ENCODE measurements around the gene TMEM51. TPM values are rescaled to one million over a fixed set of nuclear protein-coding genes. Genes with fewer than 3 reads are reported as not detected.

TMEM51 gene
- total and polyA plus RNA-seq, 2 of the 4 experiments (the other 2 are of a cell fraction), result 2.7 to 10.2 TPM

DNA sequence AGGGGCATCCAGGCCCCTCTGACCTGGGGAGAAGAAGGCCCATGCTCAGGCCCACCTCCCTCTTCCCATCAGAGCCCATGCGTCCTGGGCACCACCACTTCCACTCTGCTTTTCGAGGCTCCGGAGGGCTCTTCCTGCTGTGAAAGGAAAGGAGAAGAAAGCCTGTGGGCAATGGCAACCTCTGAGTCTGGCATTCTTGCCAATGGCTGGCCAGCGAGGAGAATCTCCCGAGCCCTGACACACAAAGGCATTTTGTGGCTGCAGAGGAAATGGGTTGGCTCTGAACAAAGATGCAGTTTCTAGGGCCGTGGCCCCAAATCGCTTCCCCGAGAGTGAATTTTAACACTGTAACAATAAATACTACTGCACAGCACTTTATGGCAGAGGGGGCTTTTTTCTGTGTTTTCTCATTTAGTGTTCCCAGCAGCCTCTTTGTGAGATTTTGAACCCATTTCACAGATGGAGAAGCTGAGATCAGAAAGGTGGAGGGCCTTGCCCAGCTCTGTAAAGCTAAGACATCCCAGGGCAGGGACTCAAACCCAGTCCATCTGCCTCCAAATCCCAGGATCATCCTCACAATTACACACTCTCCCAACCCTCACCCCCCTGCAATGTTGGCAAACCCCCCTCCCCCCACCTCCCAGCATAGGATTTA lies 35.7 kb upstream of the TMEM51 start:
- H4K91ac ChIP-seq (ENCODE audit: insufficient read depth, low read depth, low read length), result no peak overlapping the region
- TF ChIP-seq MAZ (IDR thresholded peaks at IDR 0.05; ENCODE audit: borderline replicate concordance, low read depth, low read length), result no peak
- TF ChIP-seq RAD21 (IDR thresholded peaks at IDR 0.05; ENCODE audit: low read length), result no peak
- no peak for TF ChIP-seq FOS (IDR thresholded peaks at IDR 0.05; ENCODE audit: low read depth, low read length)
- TF ChIP-seq, protein P1, sequence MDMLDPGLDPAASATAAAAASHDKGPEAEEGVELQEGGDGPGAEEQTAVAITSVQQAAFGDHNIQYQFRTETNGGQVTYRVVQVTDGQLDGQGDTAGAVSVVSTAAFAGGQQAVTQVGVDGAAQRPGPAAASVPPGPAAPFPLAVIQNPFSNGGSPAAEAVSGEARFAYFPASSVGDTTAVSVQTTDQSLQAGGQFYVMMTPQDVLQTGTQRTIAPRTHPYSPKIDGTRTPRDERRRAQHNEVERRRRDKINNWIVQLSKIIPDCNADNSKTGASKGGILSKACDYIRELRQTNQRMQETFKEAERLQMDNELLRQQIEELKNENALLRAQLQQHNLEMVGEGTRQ (IDR thresholded peaks at IDR 0.05; ENCODE audit: low read depth, low read length), result no peak
- TF ChIP-seq, protein P2, sequence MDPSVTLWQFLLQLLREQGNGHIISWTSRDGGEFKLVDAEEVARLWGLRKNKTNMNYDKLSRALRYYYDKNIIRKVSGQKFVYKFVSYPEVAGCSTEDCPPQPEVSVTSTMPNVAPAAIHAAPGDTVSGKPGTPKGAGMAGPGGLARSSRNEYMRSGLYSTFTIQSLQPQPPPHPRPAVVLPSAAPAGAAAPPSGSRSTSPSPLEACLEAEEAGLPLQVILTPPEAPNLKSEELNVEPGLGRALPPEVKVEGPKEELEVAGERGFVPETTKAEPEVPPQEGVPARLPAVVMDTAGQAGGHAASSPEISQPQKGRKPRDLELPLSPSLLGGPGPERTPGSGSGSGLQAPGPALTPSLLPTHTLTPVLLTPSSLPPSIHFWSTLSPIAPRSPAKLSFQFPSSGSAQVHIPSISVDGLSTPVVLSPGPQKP (IDR thresholded peaks at IDR 0.05; ENCODE audit: borderline replicate concordance, low read depth, low read length), result no peak
- TF ChIP-seq BHLHE40 (IDR thresholded peaks at IDR 0.05; ENCODE audit: low read depth, low read length), result no peak
- TF ChIP-seq, protein P3, sequence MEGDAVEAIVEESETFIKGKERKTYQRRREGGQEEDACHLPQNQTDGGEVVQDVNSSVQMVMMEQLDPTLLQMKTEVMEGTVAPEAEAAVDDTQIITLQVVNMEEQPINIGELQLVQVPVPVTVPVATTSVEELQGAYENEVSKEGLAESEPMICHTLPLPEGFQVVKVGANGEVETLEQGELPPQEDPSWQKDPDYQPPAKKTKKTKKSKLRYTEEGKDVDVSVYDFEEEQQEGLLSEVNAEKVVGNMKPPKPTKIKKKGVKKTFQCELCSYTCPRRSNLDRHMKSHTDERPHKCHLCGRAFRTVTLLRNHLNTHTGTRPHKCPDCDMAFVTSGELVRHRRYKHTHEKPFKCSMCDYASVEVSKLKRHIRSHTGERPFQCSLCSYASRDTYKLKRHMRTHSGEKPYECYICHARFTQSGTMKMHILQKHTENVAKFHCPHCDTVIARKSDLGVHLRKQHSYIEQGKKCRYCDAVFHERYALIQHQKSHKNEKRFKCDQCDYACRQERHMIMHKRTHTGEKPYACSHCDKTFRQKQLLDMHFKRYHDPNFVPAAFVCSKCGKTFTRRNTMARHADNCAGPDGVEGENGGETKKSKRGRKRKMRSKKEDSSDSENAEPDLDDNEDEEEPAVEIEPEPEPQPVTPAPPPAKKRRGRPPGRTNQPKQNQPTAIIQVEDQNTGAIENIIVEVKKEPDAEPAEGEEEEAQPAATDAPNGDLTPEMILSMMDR (conservative IDR thresholded peaks at IDR 0.05; ENCODE audit: low read depth, low read length), result no peak
- no peak for TF ChIP-seq SMC3 (IDR thresholded peaks at IDR 0.05; ENCODE audit: low read depth, low read length)
- TF ChIP-seq RCOR1 (IDR thresholded peaks at IDR 0.05; ENCODE audit: insufficient replicate concordance, low read length), result no peak
- no peak for TF ChIP-seq MXI1 (IDR thresholded peaks at IDR 0.05; ENCODE audit: borderline replicate concordance, low read depth, low read length)
- no peak for TF ChIP-seq RFX5 (IDR thresholded peaks at IDR 0.05; ENCODE audit: low read depth, low read length)
- no peak for TF ChIP-seq CHD1 (IDR thresholded peaks at IDR 0.05; ENCODE audit: low read depth, low read length)
- no peak for TF ChIP-seq CEBPB (IDR thresholded peaks at IDR 0.05; ENCODE audit: low read depth, low read length)
- no peak for TF ChIP-seq POLR2A (IDR thresholded peaks at IDR 0.05; ENCODE audit: low read depth, low read length)
- no peak for TF ChIP-seq MAFK (IDR thresholded peaks at IDR 0.05; ENCODE audit: low read depth, low read length)
- TF ChIP-seq NFE2L2 (IDR thresholded peaks at IDR 0.05; ENCODE audit: low read depth, low read length), result no peak
- POLR2A ChIA-PET (ENCODE audit: unreplicated experiment), result no interaction called here
- H2AK5ac ChIP-seq (ENCODE audit: low read depth, low read length), result no peak overlapping the region
- DNase-seq (no peak), ATAC-seq (ENCODE audit: low read depth) (no peak)
- H3K4ac ChIP-seq (ENCODE audit: low read depth, low read length), result no peak overlapping the region
- H3K14ac ChIP-seq (replicated peaks; ENCODE audit: low read depth, low read length), result no peak overlapping the region
- no peak overlapping the region for H3K4me3 ChIP-seq (ENCODE audit: insufficient read depth, low read depth, low read length)
- no peak overlapping the region for H2BK5ac ChIP-seq (ENCODE audit: low read depth, low read length, poor library complexity, severe bottlenecking)
- no peak overlapping the region for H3K27ac ChIP-seq (ENCODE audit: insufficient read depth, low read length)
- intact Hi-C loops (cut with micrococcal nuclease), result no loop called here
- H2AFZ ChIP-seq (replicated peaks; ENCODE audit: low read length, poor library complexity), result no peak overlapping the region
- in situ Hi-C loops (cut with MboI; ENCODE audit: low sequenced_read_pairs), result no loop called here
- no peak overlapping the region for H2BK20ac ChIP-seq (ENCODE audit: low read depth, low read length)
- no peaks in the 10 kb centered on the region for H3K4me1 ChIP-seq (ENCODE audit: control insufficient read depth, insufficient read depth, low read length)
- no peak overlapping the region for H2AK9ac ChIP-seq (replicated peaks; ENCODE audit: low read depth, low read length, poor library complexity)
- H3K9me3 ChIP-seq (ENCODE audit: control insufficient read depth, insufficient read depth, low read length), result no peaks in the 10 kb centered on the region
- H3K79me1 ChIP-seq (ENCODE audit: low read depth in 1 of 2, low read length in 2 of 2), result no peaks in the 10 kb centered on the region
- H3K23ac ChIP-seq (ENCODE audit: low read depth, low read length), result no peak overlapping the region
- H4K20me1 ChIP-seq (ENCODE audit: insufficient read depth, low read length), result no peaks in the 10 kb centered on the region
- no peak overlapping the region for H4K8ac ChIP-seq (ENCODE audit: low read depth in 2 of 2, low read length in 2 of 2)
- H3K27me3 ChIP-seq (ENCODE audit: control insufficient read depth, insufficient read depth, low read length), result peaks cover 36% of the 10 kb centered on the region
- WGBS, 2 experiments (ENCODE audit: extremely low coverage in 2 of 2, insufficient read length in 1 of 2), result 96% methylated on average over 4 of the region's 8 CpGs; no CpG with 5 or more reads in 1 of the 2 experiments
- no peak overlapping the region for H2BK15ac ChIP-seq (ENCODE audit: low read depth, low read length)
- no TSS peak for BruUV-seq (replicated peaks)
- H3K18ac ChIP-seq (ENCODE audit: low read depth, low read length), result no peak overlapping the region
- H3K56ac ChIP-seq (ENCODE audit: extremely low read depth, insufficient read depth, low read length), result no peak overlapping the region
- dilution Hi-C loops (cut with HindIII; ENCODE audit: low sequenced_read_pairs, unreplicated experiment), result no loop called here
- H3K9me1 ChIP-seq (ENCODE audit: insufficient read depth, low read length), result no peaks in the 10 kb centered on the region
- CTCF ChIA-PET, result no interaction called here
- H4K5ac ChIP-seq (ENCODE audit: low read depth, low read length), result no peak overlapping the region
- no peak overlapping the region for H2BK120ac ChIP-seq (ENCODE audit: low read depth, low read length)
- no peaks in the 10 kb centered on the region for H3K36me3 ChIP-seq (ENCODE audit: control insufficient read depth, insufficient read depth, low read length)
- no peak overlapping the region for H3K4me2 ChIP-seq (ENCODE audit: low read depth, low read length)
- H3K9ac ChIP-seq (ENCODE audit: low read depth, low read length), result no peak overlapping the region

All from IMR-90 (cell line).